SIG-M5 treated with dmso at 0.1 percent for 504 hours (cell line): Measurements from ENCODE around the gene USP31.
"Not testable (repeated sequence)": the region's sequence is repeated elsewhere in the genome, so short reads cannot be mapped to it uniquely, and the experiment has no call there.

Experiments
- DNase-seq: peaks from one replicate; lab custom pipeline; 2025; ENCODE audit not compliant: unreplicated experiment; lab: John Stamatoyannopoulos, UW

The USP31 gene

DNA sequence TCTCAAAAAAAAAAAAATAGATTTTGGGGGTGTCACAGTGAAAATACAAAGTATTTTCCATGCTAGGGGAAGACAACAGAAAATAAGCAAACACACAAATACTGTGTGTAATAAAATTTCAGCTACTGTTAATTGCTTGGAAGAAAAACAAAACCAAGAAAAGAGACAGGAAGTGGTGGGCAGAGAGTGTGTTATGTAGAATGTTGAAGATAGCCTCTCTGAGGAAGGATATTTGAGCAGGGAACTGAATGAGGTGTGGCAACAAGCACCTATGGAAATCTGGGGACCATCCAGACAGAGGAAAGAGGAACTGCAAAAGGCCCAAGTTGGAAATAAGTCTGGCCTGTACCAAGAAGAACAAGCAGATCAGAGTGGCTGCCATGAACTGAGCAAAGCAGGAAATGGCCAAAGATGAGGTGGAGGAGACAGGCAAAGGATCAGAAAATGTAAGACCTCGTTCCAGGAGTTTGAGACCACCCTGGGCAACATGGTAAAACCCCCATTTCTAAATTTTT is 7.8 kb upstream of the USP31 start:
- DNase-seq = no peak

DNA sequence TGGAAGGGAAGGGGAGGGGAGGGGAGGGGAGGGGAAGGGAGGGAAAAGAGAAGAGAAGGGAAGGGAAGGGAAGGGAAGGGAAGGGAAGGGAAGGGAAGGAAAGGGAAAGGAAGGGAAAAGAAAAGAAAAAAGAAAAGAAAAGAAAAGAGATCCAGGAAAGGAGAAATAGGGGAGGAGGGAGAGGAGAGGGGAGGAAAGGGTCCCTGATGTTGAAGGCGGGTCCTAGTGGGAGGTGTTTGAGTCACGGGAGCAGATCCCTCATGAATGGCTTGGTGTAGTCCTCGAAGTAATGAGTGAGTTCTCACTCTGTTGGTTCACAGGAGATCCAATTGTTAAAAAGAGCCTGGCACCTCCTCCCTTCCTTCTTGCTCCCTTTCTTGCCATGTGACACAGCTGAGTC is 6.9 kb upstream of the USP31 start:
- no peak for DNase-seq

DNA sequence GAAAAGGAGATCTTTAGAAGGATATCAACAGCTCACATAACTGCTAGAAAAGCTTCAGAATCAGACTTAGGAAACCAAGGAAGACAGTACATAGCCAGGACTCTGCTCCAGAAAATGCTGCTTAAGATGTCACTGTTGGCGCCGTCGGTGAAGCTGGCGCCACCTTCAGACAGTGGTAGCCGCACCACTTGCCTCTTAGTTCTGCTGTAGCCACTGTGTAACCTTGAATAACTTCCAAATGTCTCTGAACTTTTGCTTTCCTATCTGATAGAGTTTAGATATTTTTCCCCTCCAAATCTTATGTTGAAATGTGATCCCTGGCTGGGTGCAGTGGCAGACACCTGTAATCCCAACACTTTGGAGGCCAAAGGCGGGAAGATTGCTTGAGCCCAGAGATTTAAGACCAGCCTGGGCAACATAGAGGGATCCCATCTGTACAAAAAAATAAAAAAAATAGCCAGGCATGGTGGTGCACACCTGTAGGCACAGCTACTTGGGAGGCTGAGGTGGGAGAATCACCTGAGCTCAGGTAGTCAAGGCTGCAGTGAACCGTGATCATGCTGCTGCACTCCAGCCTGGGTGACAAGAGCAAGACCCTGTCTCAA is 6.3 kb upstream of the USP31 start:
- DNase-seq = peak; percentile 33

DNA sequence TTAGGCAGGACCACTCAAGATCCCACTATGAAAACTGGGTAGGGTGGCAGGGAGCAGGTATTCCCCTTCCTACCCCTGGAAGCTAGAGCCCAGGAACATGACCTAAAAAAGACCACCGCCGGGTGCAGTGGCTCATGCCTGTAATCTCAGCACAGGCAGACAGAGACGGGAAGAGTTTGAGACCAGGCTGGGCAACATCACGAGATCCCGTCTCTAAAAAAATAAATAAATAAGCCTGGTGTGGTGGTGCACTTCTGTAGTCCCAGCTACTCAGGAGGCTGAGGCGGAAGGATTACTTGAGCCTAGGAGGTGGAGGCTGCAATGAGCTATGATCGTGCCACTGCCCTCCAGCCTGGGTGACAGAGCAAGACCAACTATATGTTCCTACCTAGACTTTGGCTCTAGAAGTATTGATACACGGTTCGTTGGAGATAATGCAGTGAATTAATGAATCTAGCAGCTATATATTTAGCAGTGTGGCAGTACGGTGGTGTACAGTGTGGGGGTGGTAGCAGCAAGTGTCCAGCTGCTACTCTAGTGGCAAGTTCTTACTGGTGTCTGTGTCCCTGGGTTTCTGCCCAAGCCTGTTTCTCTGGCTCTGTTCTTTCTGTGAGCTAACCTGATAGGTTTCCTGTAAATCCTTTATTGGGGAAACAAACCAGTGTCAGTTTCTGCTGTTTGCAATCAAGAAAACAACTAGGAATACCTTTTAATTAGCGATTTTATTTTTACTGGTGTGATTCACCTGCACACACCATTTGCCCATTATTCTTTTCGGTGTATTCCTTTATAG is 3.3 kb upstream of the USP31 start:
- no peak for DNase-seq

DNA sequence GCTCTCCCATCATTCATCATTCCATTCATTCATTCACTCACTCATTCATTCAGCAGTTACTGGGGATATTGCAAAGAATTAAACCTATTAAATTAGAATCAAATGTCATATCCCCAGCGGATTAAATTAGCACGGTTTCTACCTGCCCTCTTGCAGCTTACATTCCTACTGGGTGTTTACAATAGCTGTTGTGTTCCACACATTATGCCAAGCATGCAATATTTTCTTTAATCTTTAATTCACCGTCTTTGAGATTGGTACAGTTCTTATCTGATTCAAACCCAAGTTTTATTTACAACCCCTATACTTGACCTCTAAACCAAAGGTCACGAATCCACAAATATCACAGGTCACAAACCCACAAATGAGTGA is 727 bp upstream of the USP31 start:
- no peak for DNase-seq

DNA sequence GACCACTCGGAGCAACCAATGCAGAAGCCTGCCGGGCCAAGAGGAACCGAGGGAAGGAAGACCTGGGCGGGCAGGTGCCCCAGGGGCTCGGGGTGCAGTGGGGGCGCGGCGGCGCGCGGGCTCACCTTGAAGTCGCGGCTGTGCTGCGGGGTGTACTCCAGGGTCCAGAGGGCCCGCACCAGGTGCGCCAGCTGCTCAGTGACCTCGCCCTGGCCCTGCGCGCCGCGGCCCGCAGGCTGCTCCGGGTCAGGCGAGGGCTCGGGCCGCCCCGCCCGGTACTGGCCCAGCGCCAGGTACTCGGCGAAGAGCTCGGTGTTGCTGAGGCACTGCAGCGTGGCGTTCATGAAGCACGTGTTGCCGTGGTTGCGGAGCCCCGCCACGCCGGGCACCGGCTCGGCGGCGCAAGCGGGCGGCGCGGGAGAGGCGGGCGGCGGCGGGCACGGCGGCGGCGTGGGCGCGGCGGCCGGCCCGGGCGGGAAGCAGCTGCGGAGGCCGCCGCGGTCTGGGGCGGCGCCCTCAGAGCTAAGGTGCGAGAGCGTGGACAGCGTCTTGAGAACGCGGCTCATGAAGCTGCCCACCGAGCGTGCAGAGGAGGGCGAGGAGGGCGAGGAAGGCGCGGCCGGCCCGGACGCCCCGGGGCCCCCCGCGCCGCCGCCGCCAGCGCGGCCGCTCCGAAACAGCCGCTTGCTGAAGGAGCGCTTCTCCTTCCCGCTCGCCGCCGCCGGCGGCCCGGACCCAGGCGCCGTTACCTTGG is 562 bp downstream of the USP31 start:
- DNase-seq = peak; percentile 16

DNA sequence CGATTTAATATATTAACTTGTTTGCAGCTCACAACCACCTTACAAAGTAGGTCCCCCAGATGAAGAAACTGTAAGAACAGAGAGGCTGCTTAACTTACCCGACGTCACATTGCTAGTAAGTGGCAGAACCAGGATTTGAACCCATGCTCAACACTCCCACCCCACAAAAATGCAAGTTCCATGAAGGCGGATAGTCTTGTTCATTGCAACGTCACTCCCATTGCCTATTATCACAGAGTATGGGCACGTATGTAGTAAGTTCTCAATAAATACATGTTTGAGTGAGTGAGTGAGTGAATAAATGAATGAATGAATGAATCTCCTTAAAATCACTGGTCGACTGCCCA is 1.1 kb downstream of the USP31 start:
- DNase-seq = no peak

DNA sequence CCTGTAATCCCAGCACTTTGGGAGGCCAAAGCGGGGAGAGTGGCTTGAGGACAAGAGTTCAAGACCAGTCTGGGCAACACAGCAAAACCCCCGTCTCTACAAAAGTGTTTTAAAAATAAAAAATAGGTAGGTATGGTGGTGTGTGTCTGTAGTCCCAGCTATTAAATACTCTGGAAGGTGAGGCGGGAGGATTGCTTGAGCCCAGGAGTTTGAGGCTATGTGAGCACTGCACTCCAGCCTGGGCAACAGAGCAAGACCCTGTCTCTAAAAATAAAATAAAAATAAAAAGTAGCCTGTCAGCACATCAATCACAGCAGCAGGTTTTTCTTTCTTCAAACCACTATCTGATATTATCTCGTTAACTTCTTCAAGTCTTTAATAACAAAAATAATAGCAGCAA is 1.6 kb downstream of the USP31 start:
- no peak for DNase-seq

DNA sequence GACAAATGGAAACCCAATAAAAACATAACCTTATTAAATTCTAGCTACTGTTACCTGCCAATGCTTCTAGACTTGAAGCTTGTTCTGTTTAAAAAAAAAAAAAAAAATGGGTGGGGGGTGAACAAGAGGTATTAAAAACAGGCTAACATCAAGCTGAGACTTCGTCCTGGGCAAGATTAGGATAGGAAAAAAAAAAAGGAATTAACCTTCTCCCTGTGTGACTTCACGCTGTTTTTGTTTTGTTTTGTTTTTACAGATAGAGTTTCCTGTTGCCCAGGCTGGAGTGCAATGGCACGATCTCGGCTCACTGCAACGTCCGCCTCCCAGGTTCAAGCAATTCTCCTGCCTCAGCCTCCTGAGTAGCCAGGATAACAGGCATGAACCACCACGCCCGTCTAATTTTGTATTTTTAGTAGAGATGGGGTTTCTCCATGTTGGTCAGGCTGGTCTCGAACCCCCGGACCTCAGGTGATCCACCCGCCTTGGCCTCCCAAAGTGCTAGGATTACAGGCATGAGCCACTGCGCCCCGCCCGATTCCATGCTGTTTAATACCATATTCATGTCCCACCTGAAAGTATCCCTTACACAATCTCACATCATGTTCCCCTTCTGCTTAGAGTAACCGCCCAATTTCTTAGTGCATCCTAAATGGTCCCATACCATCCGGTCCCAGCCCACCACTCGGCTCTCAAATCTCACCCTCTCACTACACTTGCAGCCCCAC is 2.2 kb downstream of the USP31 start:
- DNase-seq = no peak

DNA sequence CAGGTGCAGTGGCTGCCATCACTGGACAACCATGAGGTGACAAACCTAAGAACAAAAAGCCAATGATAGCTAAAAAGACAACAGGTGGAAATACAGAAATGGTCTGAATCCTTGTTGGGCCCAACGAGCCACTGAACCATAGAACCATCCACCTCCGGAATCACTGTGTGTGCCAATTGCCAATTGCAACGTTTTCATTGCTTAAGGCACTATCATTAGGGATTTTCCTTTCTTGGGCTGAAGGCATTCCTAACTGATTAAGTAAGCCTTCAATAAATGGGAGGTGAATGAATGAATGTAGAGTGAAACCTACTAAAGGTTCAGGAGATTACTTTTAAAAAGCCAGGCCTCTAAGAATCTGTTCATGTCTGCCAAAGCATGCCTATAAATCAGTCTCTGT is 3.6 kb downstream of the USP31 start:
- DNase-seq = no peak

DNA sequence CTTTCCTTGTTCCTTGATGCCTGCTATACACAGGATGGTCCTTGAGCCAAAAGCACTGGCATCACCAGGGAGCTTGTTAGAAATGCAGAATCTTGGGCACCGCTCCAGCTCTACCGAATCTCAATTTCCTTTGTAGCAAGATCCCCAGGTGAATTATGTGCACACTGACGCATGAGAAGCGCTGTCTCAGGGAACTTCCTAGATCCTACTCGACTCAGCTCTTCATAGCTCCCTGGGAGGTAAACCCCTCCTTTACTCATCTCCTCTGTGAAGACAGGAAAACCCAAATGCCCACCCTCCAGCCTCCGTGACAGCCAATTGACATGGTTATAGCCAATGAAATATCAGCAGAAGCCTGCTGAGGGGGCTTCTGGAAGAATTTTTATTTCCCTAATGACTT is 4.1 kb downstream of the USP31 start:
- no peak for DNase-seq

DNA sequence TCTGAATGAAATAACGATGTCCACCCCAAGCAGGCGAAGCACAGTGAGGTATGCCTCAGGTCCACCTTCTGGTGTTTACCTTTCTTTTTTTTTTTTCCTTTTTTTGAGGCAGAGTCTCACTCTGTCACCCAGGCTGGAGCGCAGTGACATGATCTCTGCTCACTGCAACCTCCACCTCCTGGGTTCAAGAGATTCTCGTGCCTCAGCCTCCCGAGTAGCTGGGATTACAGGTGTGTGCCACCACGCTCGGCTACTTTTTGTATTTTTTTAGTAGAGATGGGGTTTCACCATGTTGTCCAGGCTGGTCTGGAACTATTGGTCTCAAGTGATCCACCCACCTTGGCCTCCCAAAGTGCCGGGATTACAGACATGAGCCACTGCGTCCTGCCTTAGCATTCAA is 4.9 kb downstream of the USP31 start:
- not testable (repeated sequence) for DNase-seq

DNA sequence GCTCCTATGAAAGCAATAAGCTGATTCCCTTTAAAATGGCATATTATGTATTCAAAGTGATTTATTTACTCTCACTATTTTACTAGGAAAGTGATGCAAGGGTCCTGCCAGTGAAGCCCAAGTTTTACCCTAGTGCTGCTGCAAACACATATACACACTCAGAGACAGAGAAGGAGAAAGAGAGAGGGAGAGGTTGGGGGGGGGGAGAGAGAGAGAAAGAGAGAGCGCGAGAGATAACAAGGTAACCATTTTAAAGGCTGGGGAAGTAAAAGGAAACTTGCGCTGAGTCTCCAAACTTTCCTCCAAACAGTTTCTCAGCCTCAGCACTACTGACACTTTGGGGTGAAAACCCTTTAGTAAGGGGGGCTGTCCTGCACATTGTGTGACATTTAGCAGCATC is 5.9 kb downstream of the USP31 start:
- DNase-seq = no peak

DNA sequence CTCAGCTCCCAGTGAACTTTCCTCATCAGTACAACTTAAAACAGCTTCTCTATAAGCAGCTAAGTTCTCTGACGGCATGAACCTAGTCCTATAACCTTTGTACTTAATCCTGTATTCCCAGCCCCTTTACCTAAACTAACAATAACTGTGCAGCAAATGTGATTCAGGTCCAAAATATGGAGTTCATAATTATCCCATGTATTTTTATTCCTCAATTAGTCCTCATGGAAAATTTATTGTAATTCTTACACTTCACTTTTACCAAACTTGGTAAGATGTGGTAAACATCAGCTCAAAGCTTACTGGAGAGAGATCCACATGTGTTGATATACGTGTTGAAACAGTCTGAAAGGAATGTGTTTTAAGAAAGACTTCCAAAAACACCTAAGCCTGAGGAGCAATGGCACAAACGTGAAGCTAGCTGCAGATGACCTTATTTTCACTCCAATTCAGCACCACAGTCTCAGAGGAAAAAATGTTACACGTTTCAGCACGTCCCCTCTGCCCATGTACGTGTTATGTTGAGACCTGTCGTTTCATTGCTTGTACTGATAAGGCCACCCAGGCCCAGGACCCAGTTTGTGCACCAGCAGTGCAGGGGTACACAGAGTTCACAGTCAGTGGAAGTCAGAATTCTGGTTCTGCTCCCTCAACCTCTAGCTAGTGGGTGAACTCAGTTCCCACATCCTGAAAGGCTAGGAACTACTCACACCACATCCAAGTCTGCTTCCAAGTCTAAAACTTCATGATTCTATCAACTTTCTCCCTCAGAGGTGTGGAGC is 7.1 kb downstream of the USP31 start:
- no peak for DNase-seq

DNA sequence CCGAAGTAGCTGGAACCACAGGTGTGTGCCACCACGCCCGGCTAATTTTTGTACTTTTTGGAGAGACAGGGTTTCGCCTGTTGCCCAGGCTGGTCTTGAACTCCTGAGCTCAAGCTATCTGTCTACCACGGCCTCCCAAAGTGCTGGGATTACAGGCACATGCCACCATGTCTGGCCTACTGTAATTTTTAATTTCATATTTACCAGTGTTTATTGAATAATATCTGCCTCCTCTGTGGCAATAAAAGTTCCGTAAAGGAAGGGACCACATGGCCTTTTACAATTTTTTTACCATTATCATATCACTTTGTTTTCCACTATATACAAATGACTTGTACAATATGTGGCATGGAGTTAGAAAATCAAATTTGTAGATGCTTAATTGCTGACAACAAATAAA is 7.8 kb downstream of the USP31 start:
- no peak for DNase-seq

DNA sequence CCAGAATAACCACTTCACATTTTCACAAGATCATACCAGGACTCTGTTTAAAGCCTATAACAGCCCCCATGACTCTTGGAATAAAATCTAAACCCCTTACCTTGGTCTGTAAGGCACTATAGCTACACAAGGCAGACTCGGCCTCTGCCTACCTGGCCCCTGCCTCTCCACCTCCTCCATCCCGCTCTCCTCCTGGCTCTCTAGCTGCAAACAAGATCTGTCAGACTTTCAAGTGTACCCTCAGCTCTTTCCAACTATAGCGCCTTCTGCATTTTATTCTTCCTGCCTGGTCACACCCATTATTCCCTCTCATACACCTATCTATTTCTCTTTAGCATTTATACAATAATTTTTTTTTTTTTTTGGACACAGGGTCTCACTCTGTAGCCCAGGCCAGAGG is 8.2 kb downstream of the USP31 start:
- DNase-seq = no peak

DNA sequence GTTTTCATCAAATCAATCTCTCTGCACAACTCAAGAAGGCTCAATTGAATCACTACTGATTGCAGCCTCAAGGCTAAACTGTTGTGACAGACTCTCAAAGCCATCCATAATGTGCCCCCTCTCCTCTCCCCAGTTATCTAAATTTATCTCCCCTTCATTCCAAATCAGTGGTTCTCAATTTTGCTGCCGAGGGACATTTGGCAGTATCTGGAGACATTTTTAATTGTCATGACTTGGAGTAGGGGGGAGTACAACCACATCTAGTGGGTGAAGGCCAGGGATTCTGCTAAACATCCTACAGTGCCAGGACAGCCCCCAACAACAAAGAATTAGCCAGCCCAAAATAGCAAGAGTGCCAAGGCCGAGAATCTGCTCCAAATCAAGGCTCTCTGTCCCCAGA is 9.1 kb downstream of the USP31 start:
- DNase-seq = no peak

DNA sequence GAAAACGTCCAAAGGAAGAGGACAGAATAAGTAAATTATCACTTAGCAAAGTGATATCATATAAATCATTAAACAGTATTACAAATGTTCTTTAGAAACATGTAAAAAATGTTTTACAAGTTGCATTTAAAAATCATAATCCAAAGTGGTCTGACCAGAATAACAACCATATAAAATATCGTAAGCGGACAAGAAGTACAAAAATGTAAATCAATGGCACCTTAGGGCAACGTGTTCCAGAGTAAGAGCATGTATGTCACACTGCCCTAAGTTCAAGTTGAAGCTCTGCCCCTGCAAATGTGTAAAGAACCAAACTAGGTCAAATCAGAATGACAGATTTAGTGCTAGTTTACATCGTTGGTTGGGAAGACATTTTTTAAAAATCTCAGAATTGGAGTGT is 11.4 kb downstream of the USP31 start:
- DNase-seq = no peak

DNA sequence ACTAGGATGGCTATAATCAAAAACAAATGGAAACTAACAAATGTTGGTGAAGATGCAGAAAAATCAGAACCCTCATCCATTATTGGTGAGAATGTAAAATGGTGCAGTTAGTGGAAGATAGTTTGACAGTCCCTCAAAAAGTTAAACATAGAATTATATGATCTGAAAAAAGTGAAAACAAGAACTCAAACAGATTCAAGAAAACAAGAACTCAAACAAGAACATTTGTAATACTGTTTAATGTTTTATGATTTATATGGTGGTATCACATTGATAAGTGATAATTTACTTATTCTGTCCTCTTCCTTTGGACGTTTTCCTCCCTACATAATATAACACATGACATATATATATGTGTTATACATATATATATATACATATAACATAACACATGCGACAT is 12.0 kb downstream of the USP31 start:
- no peak for DNase-seq

DNA sequence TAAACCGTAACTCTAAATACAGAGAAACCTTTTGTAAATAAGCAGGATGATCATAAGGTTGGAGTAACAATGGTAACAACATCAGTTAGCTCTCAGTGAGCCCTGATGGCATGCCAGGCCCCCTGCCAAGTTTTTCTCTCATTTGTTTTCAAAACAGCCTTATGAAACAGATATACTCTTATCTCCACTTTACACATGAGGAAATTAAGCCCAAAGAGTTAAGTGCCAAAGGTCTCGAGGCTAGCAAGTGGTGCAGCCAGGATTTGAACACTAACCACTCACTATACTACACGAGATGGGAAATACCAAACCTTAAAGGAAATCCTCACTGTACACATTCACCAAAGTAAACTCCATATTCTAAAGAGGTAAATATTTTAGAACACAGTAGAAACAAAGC is 15.0 kb downstream of the USP31 start:
- DNase-seq = no peak
